Thoracic aorta (tissue), 2 donors: ENCODE results near the gene STON2. TPM values are rescaled to one million over a fixed set of nuclear protein-coding genes. Genes with fewer than 3 reads are reported as not detected.
"Not testable (repeated sequence)": the region's sequence is repeated elsewhere in the genome, so short reads cannot be mapped to it uniquely, and the experiment has no call there.

Experiments
- ATAC-seq: fragments of 150-250 bp; one replicate; pipeline ENCODE4 v1.8.0; 2017; ENCODE audit warnings: low read depth; ENCODE audit not compliant: insufficient number of reproducible peaks, low FRiP score
- DNase-seq: peaks from one replicate; pipeline ENCODE4 v3.0.0-alpha.2; 2020; ENCODE audit warnings: low spot score
- H3K27ac ChIP-seq, 2 donors: fragments of 200-600 bp; sonication (generic); 1 replicate in 1 of 2; 2 replicates in 1 of 2; pipeline ENCODE4 v1.5.1; 2016; ENCODE audit warnings: mild to moderate bottlenecking in 2 of 2, moderate library complexity in 2 of 2
- H3K27me3 ChIP-seq: fragments of 200-600 bp; sonication (generic); replicated peaks from 2 replicates; pipeline ENCODE4 v1.6.0; 2016; ENCODE audit warnings: mild to moderate bottlenecking; ENCODE audit not compliant: insufficient read depth
- H3K36me3 ChIP-seq: fragments of 200-600 bp; sonication (generic); one replicate; pipeline ENCODE4 v1.5.1; 2016
- H3K4me1 ChIP-seq, 2 donors: fragments of 200-600 bp; sonication (generic); 1 replicate in 1 of 2; 2 replicates in 1 of 2; pipeline versions ENCODE4 v1.5.1 to v1.6.0; 2016; ENCODE audit warnings: low read depth in 2 of 2, mild to moderate bottlenecking in 1 of 2; ENCODE audit not compliant: control insufficient read depth in 1 of 2
- H3K4me3 ChIP-seq: fragments of 200-600 bp; sonication (generic); 2 replicates; pipeline ENCODE4 v1.5.1; 2016; ENCODE audit warnings: mild to moderate bottlenecking
- H3K9me3 ChIP-seq: fragments of 200-600 bp; sonication (generic); 2 replicates; pipeline ENCODE4 v1.5.1; 2016
- total RNA-seq, 2 donors: library from RNA; depleted of rRNA; stranded (reverse); fragments of >200 nt; gene quantifications; one replicate each; pipeline versions ENCODE4 v1.1.0 to v1.2.3, GENCODE V29; 2016
- TF ChIP-seq, protein P1 (sequence below): fragments of 200-600 bp; sonication (generic); IDR thresholded peaks from one replicate; pipeline ENCODE4 v1.5.1; 2019; ENCODE audit warnings: antibody characterized with exemption

STON2 gene
- total RNA-seq, 2 donors from 2014 or later, result 8.1 to 10.4 TPM

DNA sequence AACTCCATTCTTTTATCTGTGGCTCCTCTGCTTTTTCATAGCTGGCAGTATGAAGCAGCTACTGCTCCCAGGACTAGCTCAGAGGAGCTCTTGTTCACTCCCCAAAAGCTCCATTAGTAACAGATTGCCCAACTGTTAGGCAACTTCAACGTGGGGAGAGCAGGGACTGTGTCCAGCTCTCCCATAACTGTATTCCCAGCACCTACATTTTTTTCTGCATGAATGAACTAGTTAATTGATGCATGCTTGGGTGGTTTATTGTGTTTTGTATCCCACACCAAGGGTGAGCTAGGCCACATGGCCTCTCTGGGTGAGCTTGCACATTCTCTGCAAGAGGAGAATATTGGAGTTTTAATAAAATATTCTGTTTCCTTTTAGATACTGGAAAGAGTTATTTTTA, 15.2 kb downstream of the STON2 start:
- Histone ChIP-seq H3K27me3 (no peaks in the 10 kb centered on the region), H3K4me1 (no peaks in the 10 kb centered on the region), H3K36me3 (no peaks in the 10 kb centered on the region), H3K9me3 (no peaks in the 10 kb centered on the region), H3K4me3 (no peak overlapping the region), H3K27ac (no peak overlapping the region)
- no peak for DNase-seq
- no peak for ATAC-seq
- TF ChIP-seq, protein P1, sequence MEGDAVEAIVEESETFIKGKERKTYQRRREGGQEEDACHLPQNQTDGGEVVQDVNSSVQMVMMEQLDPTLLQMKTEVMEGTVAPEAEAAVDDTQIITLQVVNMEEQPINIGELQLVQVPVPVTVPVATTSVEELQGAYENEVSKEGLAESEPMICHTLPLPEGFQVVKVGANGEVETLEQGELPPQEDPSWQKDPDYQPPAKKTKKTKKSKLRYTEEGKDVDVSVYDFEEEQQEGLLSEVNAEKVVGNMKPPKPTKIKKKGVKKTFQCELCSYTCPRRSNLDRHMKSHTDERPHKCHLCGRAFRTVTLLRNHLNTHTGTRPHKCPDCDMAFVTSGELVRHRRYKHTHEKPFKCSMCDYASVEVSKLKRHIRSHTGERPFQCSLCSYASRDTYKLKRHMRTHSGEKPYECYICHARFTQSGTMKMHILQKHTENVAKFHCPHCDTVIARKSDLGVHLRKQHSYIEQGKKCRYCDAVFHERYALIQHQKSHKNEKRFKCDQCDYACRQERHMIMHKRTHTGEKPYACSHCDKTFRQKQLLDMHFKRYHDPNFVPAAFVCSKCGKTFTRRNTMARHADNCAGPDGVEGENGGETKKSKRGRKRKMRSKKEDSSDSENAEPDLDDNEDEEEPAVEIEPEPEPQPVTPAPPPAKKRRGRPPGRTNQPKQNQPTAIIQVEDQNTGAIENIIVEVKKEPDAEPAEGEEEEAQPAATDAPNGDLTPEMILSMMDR, result no peak

DNA sequence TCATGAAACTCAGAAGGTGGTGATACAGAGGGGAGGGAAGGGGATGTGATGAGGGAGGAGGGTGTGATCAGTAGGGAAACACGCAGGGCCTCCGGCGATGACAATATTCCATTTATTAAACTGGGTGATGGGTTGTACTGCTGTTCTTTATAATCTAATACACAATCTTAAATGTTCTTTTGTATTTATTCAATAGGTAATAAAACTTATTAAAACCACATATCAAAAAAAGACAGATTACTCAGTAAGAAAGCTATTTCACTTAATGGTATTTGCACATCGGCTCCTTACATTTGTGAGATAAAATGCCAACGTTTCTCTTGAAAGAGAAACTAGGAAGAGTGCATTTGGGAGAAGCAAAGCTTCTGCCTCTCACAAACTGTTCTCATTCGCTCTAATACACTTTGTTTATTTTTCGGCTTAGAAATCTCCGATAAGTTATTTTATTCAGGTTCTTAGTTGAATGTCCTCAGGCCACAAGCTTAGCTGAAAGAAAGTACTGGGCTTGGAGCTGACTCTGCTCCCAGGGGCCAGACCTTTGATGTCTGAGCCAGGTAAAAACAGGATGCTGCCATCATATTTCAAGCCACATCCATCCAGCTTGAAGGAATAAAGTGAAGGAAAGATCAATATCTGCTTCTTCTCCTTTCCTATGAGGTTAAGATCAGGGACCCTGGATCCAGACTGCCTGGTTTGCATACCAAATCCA, 17.5 kb downstream of the STON2 start:
- H3K36me3 ChIP-seq, result no peaks in the 10 kb centered on the region
- no peaks in the 10 kb centered on the region for H3K27me3 ChIP-seq
- DNase-seq (no peak), ATAC-seq (no peak)
- H3K4me3 ChIP-seq, result no peak overlapping the region
- no peaks in the 10 kb centered on the region for H3K4me1 ChIP-seq
- no peaks in the 10 kb centered on the region for H3K9me3 ChIP-seq
- TF ChIP-seq, protein P1, result no peak
- H3K27ac ChIP-seq, result no peak overlapping the region

DNA sequence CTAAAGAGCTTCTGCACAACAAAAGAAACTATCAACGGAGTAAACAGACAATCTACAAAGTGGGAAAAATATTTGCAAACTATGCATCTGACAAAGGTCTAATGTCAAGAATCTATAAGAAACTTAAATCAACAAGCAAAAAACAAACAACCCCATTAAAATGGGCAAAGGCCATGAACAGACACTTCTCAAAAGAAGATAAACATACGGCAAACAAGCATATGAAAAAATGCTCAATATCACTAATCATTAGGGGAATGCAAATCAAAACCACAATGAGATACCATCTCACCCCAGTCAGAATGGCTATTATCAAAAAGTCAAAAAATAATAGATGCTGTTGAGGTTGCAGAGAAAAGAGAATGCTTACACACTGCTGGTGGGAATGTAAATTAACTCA, 20.1 kb downstream of the STON2 start:
- H3K4me3 ChIP-seq, H3K4me1 ChIP-seq, H3K36me3 ChIP-seq, H3K27me3 ChIP-seq, DNase-seq, ATAC-seq, H3K9me3 ChIP-seq, H3K27ac ChIP-seq: not testable (repeated sequence)

DNA sequence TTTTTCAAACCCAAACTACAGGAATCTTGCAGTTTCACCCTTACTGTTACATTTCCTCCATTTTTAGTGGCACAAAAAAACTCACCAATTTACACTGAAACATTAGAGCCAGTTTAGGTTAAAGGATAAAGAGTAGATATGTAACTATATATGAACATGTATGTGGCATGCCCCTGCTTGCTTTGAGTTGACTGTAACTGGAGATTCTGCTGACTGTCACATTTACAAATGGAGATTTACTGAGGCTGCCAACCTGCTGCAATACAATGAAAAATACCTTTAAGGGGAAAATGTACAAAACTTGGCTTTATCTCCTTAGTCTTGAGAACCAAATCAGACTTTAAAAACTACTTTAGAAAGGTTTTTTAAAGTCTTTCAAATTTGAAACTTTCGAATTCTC, 28.3 kb downstream of the STON2 start:
- no peaks in the 10 kb centered on the region for H3K27me3 ChIP-seq
- H3K27ac ChIP-seq, result no peak overlapping the region
- TF ChIP-seq, protein P1, result no peak
- ATAC-seq (no peak), DNase-seq (no peak)
- no peaks in the 10 kb centered on the region for H3K4me1 ChIP-seq
- H3K36me3 ChIP-seq, result no peaks in the 10 kb centered on the region
- H3K9me3 ChIP-seq, result no peaks in the 10 kb centered on the region
- H3K4me3 ChIP-seq, result no peak overlapping the region

DNA sequence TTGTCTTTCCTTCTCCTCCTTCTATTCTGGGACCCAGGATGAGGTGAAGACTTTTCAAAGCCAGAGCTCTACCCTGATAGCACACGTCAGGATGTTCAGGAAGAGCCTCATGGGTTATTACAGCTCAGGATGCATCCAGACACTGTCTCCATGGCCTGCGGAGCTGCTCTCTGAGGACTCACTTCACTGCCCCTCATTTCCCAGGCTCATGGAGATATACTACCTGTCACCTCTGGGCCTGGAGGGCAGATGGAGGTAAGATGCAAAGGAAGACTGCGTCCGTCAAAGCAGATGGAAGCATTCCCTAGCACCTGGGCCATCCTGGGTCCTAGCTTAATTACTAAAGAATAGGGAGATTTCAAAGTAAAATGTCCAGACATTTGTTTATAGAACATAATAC, 32.6 kb downstream of the STON2 start:
- TF ChIP-seq, protein P1, result no peak
- ATAC-seq, result no peak
- DNase-seq, result no peak
- Histone ChIP-seq H3K27ac (no peak overlapping the region), H3K4me3 (no peak overlapping the region), H3K36me3 (no peaks in the 10 kb centered on the region), H3K27me3 (no peaks in the 10 kb centered on the region), H3K4me1 (no peaks in the 10 kb centered on the region), H3K9me3 (no peaks in the 10 kb centered on the region)

DNA sequence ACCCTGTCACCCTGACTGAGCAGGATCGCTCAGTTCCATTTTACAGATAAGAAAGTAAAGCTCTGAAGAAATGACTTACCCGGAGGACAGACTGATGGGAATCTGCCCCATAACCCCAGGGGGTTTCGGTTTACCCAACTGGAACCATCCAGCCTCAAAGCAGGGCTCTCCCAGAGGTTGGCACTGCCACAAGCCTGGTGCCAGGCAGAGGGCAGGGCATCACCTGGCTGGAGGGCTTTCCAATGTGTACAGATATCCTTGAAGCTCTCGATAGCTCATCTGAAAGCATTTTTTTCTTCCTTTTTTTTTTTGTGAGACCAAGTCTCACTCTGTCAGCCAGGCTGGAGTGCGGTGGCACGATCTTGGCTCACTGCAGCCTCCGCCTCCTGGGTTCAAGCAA, 33.2 kb downstream of the STON2 start:
- ATAC-seq (no peak), DNase-seq (no peak)
- H3K27me3 ChIP-seq, result no peaks in the 10 kb centered on the region
- no peaks in the 10 kb centered on the region for H3K36me3 ChIP-seq
- no peaks in the 10 kb centered on the region for H3K4me1 ChIP-seq
- H3K27ac ChIP-seq, result no peak overlapping the region
- TF ChIP-seq, protein P1, result no peak
- H3K9me3 ChIP-seq, result no peaks in the 10 kb centered on the region
- H3K4me3 ChIP-seq, result no peak overlapping the region
